Caco-2 (cell line): ENCODE data around the gene NOD2. TPM values are rescaled to one million over a fixed set of nuclear protein-coding genes. Genes with fewer than 3 reads are reported as not detected.

ENCODE experiments used
- BruUV-seq: library from RNA; stranded (reverse); fragments of 400-500 nt; replicated peaks from 2 replicates; lab custom pipeline; 2021; lab: Mats Ljungman, UMichigan
- CTCF ChIA-PET: fragments of 300-600 bp; sonication (Branson Sonifier 250); formaldehyde crosslinking; loops from one replicate; lab custom pipeline; 2022; ENCODE audit warnings: antibody characterized with exemption; lab: Charles Lee
- POLR2A ChIA-PET: fragments of 300-600 bp; sonication (Branson Sonifier 250); formaldehyde crosslinking; loops from one replicate; lab custom pipeline; 2022; ENCODE audit warnings: antibody characterized with exemption; lab: Charles Lee
- DNase-seq, 2 experiments: peaks; one replicate each; pipeline versions ENCODE4 v3.0.0 to v3.0.0-alpha.2; 2020 to 2022
- H3K27me3 ChIP-seq: replicated peaks from 2 replicates; pipeline ENCODE4 v1.6.0; 2011; ENCODE audit warnings: low read length; ENCODE audit not compliant: control insufficient read depth, insufficient read depth
- H3K36me3 ChIP-seq: 2 replicates; pipeline ENCODE4 v1.5.1; 2011; ENCODE audit warnings: low read length; ENCODE audit not compliant: control insufficient read depth, insufficient read depth
- H3K4me1 ChIP-seq: fragments of 250-450 bp; sonication (Bioruptor Pico); 2 replicates; pipeline ENCODE4 v1.5.1; 2020; ENCODE audit warnings: mild to moderate bottlenecking
- H3K4me3 ChIP-seq: 2 replicates; pipeline ENCODE4 v1.5.1; 2011; ENCODE audit warnings: low read depth, mild to moderate bottlenecking, control low read depth, low read length
- H3K9me3 ChIP-seq: fragments of 250-450 bp; sonication (Bioruptor Pico); 2 replicates; pipeline ENCODE4 v1.5.1; 2020; ENCODE audit warnings: mild to moderate bottlenecking, moderate library complexity
- H3K27ac Mint-ChIP-seq: one replicate; pipeline ENCODE4 v1.8.0; 2022; ENCODE audit warnings: mixed read lengths; ENCODE audit not compliant: unreplicated experiment
- H3K27me3 Mint-ChIP-seq: one replicate; pipeline ENCODE4 v1.8.0; 2022; ENCODE audit warnings: mixed read lengths; ENCODE audit not compliant: insufficient read depth, unreplicated experiment
- H3K36me3 Mint-ChIP-seq: one replicate; pipeline ENCODE4 v1.8.0; 2022; ENCODE audit warnings: mild to moderate bottlenecking, mixed read lengths; ENCODE audit not compliant: insufficient read depth, unreplicated experiment
- H3K4me1 Mint-ChIP-seq: one replicate; pipeline ENCODE4 v1.8.0; 2022; ENCODE audit warnings: low read depth, mixed read lengths; ENCODE audit not compliant: unreplicated experiment
- H3K4me3 Mint-ChIP-seq: one replicate; pipeline ENCODE4 v1.8.0; 2022; ENCODE audit warnings: mild to moderate bottlenecking, moderate library complexity, mixed read lengths; ENCODE audit not compliant: unreplicated experiment
- H3K9me3 Mint-ChIP-seq: one replicate; pipeline ENCODE4 v1.8.0; 2022; ENCODE audit warnings: mixed read lengths; ENCODE audit not compliant: unreplicated experiment
- intact Hi-C: fragments of 100-400 bp; cut with micrococcal nuclease; formaldehyde crosslinking; loops from one replicate; pipeline ENCODE4 v1.10.0; 2022; ENCODE audit not compliant: unreplicated experiment
- total RNA-seq: library from RNA; stranded (reverse); gene quantifications from 2 replicates; pipeline ENCODE4 v1.2.3, GENCODE V29; 2022
- TF ChIP-seq, protein P1 (sequence below), 2 experiments: fragments of 200-600 bp in 1 of 2; IDR thresholded peaks; 1 replicate in 1 of 2; 2 replicates in 1 of 2; pipeline versions ENCODE4 v1.5.1 to v1.8.0; 2011 to 2022; ENCODE audit warnings: antibody characterized with exemption in 1 of 2, control low read depth in 1 of 2, inconsistent platforms in 1 of 2, low read depth in 1 of 2, low read length in 1 of 2, mild to moderate bottlenecking in 1 of 2, moderate library complexity in 1 of 2; ENCODE audit not compliant: insufficient read depth in 1 of 2, severe bottlenecking in 1 of 2, unreplicated experiment in 1 of 2

The NOD2 gene
- total RNA-seq, 1 experiment from 2014 or later = 0.23 TPM

DNA sequence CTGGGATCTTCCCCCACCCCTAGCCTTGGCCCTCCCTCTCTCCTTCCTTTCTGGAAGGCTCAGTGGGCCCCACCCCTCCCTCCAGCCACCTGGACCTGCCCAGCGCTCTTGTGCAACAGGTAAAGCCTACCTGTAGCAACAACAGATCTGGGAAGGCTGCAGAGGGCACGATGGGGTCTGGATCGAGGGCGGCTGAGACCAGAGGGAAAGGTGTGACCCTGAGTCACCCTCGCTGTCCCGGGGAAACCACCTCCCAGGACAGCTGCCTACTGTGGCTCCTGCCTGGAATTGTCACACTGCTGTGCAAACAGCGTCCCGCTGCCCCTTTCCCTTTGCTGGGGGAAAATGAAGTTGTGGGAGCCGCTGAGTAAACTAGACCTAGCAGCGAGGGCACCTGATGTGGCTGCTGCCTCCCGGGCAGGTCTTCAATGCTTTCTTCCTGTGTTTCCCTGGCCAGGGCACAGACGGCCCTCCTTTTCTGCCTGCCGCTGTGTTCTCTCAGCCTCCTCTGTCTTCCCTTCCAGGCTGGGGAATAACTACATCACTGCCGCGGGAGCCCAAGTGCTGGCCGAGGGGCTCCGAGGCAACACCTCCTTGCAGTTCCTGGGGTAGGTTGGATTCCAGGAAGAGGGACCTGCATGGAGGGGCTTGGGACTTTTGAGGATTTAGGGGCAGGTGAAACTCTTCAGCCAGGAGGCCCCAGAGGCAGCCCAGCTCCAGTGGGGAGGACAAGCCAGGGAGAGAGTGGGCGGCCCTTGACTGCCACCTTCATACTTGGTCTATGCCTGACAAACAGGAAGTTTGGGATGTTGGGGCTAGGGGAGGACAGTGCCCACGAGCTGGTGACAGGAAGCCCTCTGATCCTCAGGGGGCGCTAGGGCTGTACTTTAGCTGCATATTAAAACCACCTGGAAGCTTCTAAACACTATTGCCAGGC, 26.3 kb downstream of the NOD2 start:
- H3K27me3 Mint-ChIP-seq = no peaks in the 10 kb centered on the region
- peak overlapping the region; percentile 50 for H3K4me3 Mint-ChIP-seq
- H3K36me3 Mint-ChIP-seq = no peaks in the 10 kb centered on the region
- ChIA-PET POLR2A (no interaction called here), CTCF (interaction anchor here (1.0 to 2.6 kb wide), 6 partner anchors 10 to 87 kb away, joined by 3 to 14 read pairs (median 4); partner anchors contain the start of gene CYLD)
- DNase-seq = peak; percentile 74 to 79
- no peaks in the 10 kb centered on the region for H3K27me3 ChIP-seq
- intact Hi-C loops = loop anchor here (1.0 kb wide), 2 partner anchors 13 to 22 kb away; no protein-coding TSS in a partner anchor
- H3K4me1 ChIP-seq = peaks cover 24% of the 10 kb centered on the region
- no peaks in the 10 kb centered on the region for H3K9me3 Mint-ChIP-seq
- no peaks in the 10 kb centered on the region for H3K36me3 ChIP-seq
- H3K4me3 ChIP-seq = peak overlapping the region; percentile 16; the same call in 1 of the 2 replicates
- no TSS peak for BruUV-seq
- H3K4me1 Mint-ChIP-seq = peaks cover 20% of the 10 kb centered on the region
- no peaks in the 10 kb centered on the region for H3K9me3 ChIP-seq
- TF ChIP-seq, protein P1, sequence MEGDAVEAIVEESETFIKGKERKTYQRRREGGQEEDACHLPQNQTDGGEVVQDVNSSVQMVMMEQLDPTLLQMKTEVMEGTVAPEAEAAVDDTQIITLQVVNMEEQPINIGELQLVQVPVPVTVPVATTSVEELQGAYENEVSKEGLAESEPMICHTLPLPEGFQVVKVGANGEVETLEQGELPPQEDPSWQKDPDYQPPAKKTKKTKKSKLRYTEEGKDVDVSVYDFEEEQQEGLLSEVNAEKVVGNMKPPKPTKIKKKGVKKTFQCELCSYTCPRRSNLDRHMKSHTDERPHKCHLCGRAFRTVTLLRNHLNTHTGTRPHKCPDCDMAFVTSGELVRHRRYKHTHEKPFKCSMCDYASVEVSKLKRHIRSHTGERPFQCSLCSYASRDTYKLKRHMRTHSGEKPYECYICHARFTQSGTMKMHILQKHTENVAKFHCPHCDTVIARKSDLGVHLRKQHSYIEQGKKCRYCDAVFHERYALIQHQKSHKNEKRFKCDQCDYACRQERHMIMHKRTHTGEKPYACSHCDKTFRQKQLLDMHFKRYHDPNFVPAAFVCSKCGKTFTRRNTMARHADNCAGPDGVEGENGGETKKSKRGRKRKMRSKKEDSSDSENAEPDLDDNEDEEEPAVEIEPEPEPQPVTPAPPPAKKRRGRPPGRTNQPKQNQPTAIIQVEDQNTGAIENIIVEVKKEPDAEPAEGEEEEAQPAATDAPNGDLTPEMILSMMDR (IDR thresholded peaks at IDR 0.05; ENCODE audit: insufficient read depth in 1 of 2, low read depth in 1 of 2, low read length in 1 of 2, severe bottlenecking in 1 of 2, unreplicated experiment in 1 of 2) = peak in 1 of 2 experiments; percentile 1
- H3K27ac Mint-ChIP-seq = peak overlapping the region; percentile 48

DNA sequence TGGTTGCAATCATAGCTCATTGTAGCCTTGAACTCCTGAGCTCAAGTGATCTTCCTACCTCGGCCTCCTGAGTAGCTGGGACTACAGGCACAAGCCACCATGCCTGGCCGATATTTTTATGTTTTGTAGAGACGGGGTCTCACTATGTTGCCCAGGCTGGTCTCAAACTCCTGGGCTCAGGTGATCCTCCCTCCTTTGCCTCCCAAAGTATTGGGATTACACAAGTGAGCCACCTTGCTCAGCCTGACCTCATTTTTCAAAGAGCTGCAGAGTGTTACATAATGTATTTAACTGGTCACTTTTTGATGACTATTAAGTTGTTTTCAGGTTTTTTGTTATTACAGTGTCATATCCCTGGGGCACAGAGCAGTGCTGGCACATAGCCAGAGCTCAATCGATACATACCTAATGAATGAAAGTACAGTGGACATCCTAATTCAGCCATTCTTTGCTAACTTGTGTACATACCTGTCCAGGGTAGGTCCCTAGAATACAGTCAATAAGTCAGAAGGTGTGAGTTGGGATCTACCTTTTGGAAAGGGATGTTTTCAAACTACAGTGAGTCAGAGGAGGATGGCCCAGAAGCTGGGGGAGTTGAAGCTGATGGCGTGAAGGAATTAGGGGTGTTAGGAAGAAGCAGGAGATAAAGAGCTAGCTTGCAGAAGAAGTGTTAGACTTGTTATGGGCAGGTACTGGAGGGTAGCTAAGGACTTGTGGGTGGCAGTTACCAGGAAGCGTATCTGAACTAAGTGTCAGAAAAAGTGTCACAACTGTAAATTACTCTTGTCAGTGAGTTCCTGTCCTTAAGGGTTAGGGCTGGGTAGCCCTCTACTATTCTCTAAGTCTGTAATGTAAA, 28.4 kb downstream of the NOD2 start:
- no peak for DNase-seq
- H3K9me3 ChIP-seq = no peaks in the 10 kb centered on the region
- TF ChIP-seq, protein P1 (IDR thresholded peaks at IDR 0.05; ENCODE audit: insufficient read depth in 1 of 2, low read depth in 1 of 2, low read length in 1 of 2, severe bottlenecking in 1 of 2, unreplicated experiment in 1 of 2) = no peak
- no peaks in the 10 kb centered on the region for H3K36me3 ChIP-seq
- Mint-ChIP-seq H3K9me3 (no peaks in the 10 kb centered on the region), H3K27ac (no peak overlapping the region), H3K27me3 (no peaks in the 10 kb centered on the region), H3K36me3 (no peaks in the 10 kb centered on the region), H3K4me1 (peaks cover 20% of the 10 kb centered on the region), H3K4me3 (no peak overlapping the region)
- no TSS peak for BruUV-seq
- ChIA-PET POLR2A (interaction anchor here (0.6 kb wide), 1 partner anchor 239 kb away, joined by 3 read pairs; no protein-coding TSS in a partner anchor), CTCF (interaction anchor here (0.6 kb wide), 1 partner anchor 353 kb away, joined by 3 read pairs; the partner anchor contains the start of gene BRD7)
- no peaks in the 10 kb centered on the region for H3K27me3 ChIP-seq
- peaks cover 24% of the 10 kb centered on the region for H3K4me1 ChIP-seq
- intact Hi-C loops = no loop called here
- H3K4me3 ChIP-seq = no peak overlapping the region

DNA sequence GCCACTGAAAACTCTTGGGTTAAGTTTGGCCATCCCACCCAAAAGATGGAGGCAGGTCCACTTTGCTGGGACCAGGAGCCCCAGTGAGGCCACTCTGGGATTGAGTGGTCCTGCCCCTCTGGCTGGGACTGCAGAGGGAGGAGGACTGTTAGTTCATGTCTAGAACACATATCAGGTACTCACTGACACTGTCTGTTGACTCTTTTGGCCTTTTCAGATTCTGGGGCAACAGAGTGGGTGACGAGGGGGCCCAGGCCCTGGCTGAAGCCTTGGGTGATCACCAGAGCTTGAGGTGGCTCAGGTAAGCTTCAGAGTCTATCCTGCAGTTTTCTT, 29.0 kb downstream of the NOD2 start:
- CTCF ChIA-PET = no interaction called here
- no peaks in the 10 kb centered on the region for H3K36me3 Mint-ChIP-seq
- no peaks in the 10 kb centered on the region for H3K27me3 Mint-ChIP-seq
- Histone ChIP-seq H3K4me1 (peaks cover 18% of the 10 kb centered on the region), H3K36me3 (no peaks in the 10 kb centered on the region), H3K9me3 (no peaks in the 10 kb centered on the region), H3K27me3 (no peaks in the 10 kb centered on the region), H3K4me3 (no peak overlapping the region)
- H3K4me3 Mint-ChIP-seq = no peak overlapping the region
- no peak overlapping the region for H3K27ac Mint-ChIP-seq
- no peaks in the 10 kb centered on the region for H3K9me3 Mint-ChIP-seq
- H3K4me1 Mint-ChIP-seq = peaks cover 20% of the 10 kb centered on the region
- POLR2A ChIA-PET = no interaction called here
- TF ChIP-seq, protein P1 (IDR thresholded peaks at IDR 0.05; ENCODE audit: insufficient read depth in 1 of 2, low read depth in 1 of 2, low read length in 1 of 2, severe bottlenecking in 1 of 2, unreplicated experiment in 1 of 2) = no peak
- BruUV-seq = no TSS peak
- DNase-seq = no peak
- intact Hi-C loops = no loop called here
